GM06990 (cell line): ENCODE measurements around the gene FOXN4.

Experiments used
- DNase-seq: peaks from one replicate; pipeline ENCODE4 v3.0.0-alpha.2; 2011; ENCODE audit not compliant: insufficient read length; ENCODE audit errors: extremely low read depth
- H3K27me3 ChIP-seq: replicated peaks from 2 replicates; pipeline ENCODE4 v1.6.0; 2011; ENCODE audit warnings: low read length; ENCODE audit not compliant: control insufficient read depth, insufficient read depth
- H3K36me3 ChIP-seq: 2 replicates; pipeline ENCODE4 v1.5.1; 2011; ENCODE audit warnings: low read length; ENCODE audit not compliant: control insufficient read depth, insufficient read depth
- H3K4me3 ChIP-seq: replicated peaks from 2 replicates; pipeline ENCODE4 v1.5.1; 2011; ENCODE audit warnings: low read depth, mild to moderate bottlenecking, control low read depth, low read length
- CTCF ChIP-seq: IDR thresholded peaks from 2 replicates; pipeline ENCODE4 v1.5.1; 2011; ENCODE audit warnings: low read length, control low read depth, mild to moderate bottlenecking, inconsistent platforms; ENCODE audit not compliant: insufficient read depth, poor library complexity, severe bottlenecking

FOXN4 gene

GRCh38 chr12:109278912-109279311 is 30.2 kb downstream of the FOXN4 start:
- TF ChIP-seq CTCF = no peak
- no peaks in the 10 kb centered on the region; the same call in 1 of the 2 replicates for H3K27me3 ChIP-seq
- DNase-seq = no peak
- H3K36me3 ChIP-seq = no peaks in the 10 kb centered on the region
- no peak overlapping the region for H3K4me3 ChIP-seq

GRCh38 chr12:109277899-109278762 is 31.0 kb downstream of the FOXN4 start:
- no peaks in the 10 kb centered on the region for H3K36me3 ChIP-seq
- DNase-seq = no peak

GRCh38 chr12:109277255-109277898 is 31.7 kb downstream of the FOXN4 start:
- no peaks in the 10 kb centered on the region for H3K36me3 ChIP-seq
- H3K4me3 ChIP-seq = no peak overlapping the region
- no peak for TF ChIP-seq CTCF
- H3K27me3 ChIP-seq = no peaks in the 10 kb centered on the region; the same call in 1 of the 2 replicates
- no peak for DNase-seq

More at GRCh38 chr12:109277899-109278762, 31.0 kb downstream of the FOXN4 start:
- Histone ChIP-seq H3K27me3 (no peaks in the 10 kb centered on the region; the same call in 1 of the 2 replicates), H3K4me3 (no peak overlapping the region)
- TF ChIP-seq CTCF = no peak

GRCh38 chr12:109276160-109276559 is 32.9 kb downstream of the FOXN4 start:
- DNase-seq = no peak

GRCh38 chr12:109275173-109275572 is 33.9 kb downstream of the FOXN4 start:
- no peak for TF ChIP-seq CTCF
- DNase-seq = no peak
- Histone ChIP-seq H3K36me3 (no peaks in the 10 kb centered on the region), H3K27me3 (no peaks in the 10 kb centered on the region; the same call in none of the 2 replicates), H3K4me3 (no peak overlapping the region)

More at GRCh38 chr12:109276160-109276559, 32.9 kb downstream of the FOXN4 start:
- no peak for TF ChIP-seq CTCF
- Histone ChIP-seq H3K27me3 (no peaks in the 10 kb centered on the region; the same call in none of the 2 replicates), H3K36me3 (no peaks in the 10 kb centered on the region), H3K4me3 (no peak overlapping the region)
